Transverse colon (tissue), 4 donors: ENCODE measurements around the gene HUS1B. TPM values are rescaled to one million over a fixed set of nuclear protein-coding genes. Genes with fewer than 3 reads are reported as not detected.
"Not testable (repeated sequence)": the region's sequence is repeated elsewhere in the genome, so short reads cannot be mapped to it uniquely, and the experiment has no call there.

Source experiments
- DNase-seq: peaks from one replicate; pipeline ENCODE4 v3.0.0-alpha.2; 2019
- H3K27ac ChIP-seq, 4 donors: fragments of 200-600 bp; sonication (generic); 2 replicates each; pipeline ENCODE4 v1.5.1; 2016 to 2018; ENCODE audit warnings: inconsistent platforms in 4 of 4
- H3K27me3 ChIP-seq: fragments of 200-600 bp; sonication (generic); 2 replicates; pipeline ENCODE4 v1.5.1; 2017; ENCODE audit warnings: inconsistent platforms
- H3K36me3 ChIP-seq, 4 donors: fragments of 200-600 bp; sonication (generic); 2 replicates each; pipeline ENCODE4 v1.5.1; 2017 to 2019; ENCODE audit warnings: inconsistent platforms in 4 of 4
- H3K4me1 ChIP-seq, 4 donors: fragments of 200-600 bp; sonication (generic); 2 replicates each; pipeline ENCODE4 v1.5.1; 2017 to 2020; ENCODE audit warnings: inconsistent platforms in 4 of 4
- H3K4me3 ChIP-seq, 4 donors: fragments of 200-600 bp; sonication (generic); 1 replicate in 1 of 4; 2 replicates in 3 of 4; pipeline versions ENCODE4 v1.5.1 to v1.6.1; 2017 to 2019; ENCODE audit warnings: inconsistent platforms in 4 of 4
- H3K9me3 ChIP-seq, 2 donors: fragments of 200-600 bp; sonication (generic); 2 replicates each; pipeline ENCODE4 v1.5.1; 2017 to 2019; ENCODE audit warnings: inconsistent platforms in 2 of 2
- EP300 ChIP-seq: sonication (generic); formaldehyde crosslinking; IDR thresholded peaks from one replicate; pipeline ENCODE4 v1.6.1; 2017; ENCODE audit warnings: antibody characterized with exemption, low read depth
- POLR2A ChIP-seq: fragments of 450-650 bp; IDR thresholded peaks from one replicate; pipeline ENCODE4 v1.6.1; 2016; ENCODE audit warnings: antibody characterized with exemption, mild to moderate bottlenecking, moderate library complexity
- POLR2AphosphoS5 ChIP-seq, 3 donors: sonication (generic); formaldehyde crosslinking; IDR thresholded peaks; one replicate each; pipeline ENCODE4 v1.6.1; 2016; ENCODE audit warnings: antibody characterized with exemption in 3 of 3
- whole genome bisulfite sequencing, 2 donors: methylation state at CpG; one replicate each; pipeline ENCODE4 v1.1.5; 2018; ENCODE audit warnings: low coverage in 1 of 2; 5-methylcytosine and 5-hydroxymethylcytosine counted together
- in situ Hi-C, 4 donors: fragments of 200-750 bp; cut with MboI; loops; one replicate each; pipeline versions ENCODE4 v1.15.0 to v1.15.1; 2017; ENCODE audit warnings: low sequenced_read_pairs in 3 of 4, low pct_ligation_motif_present in 1 of 4, low pct_unique_long_range_greater_than_20kb in 1 of 4
- intact Hi-C: fragments of 100-400 bp; cut with DNase I; formaldehyde crosslinking; loops from one replicate; pipeline ENCODE4 v1.15.1; 2023; ENCODE audit warnings: low total_unique reads
- total RNA-seq, 4 donors: library from RNA; depleted of rRNA; stranded (reverse); fragments of >200 nt; gene quantifications; one replicate each; pipeline ENCODE4 v1.1.0, GENCODE V29; 2016
- TF ChIP-seq, protein P1 (sequence below), 5 experiments: fragments of 200-600 bp in 3 of 5; fragments of 450-650 bp in 2 of 5; sonication (generic) in 3 of 5; IDR thresholded peaks; 1 replicate in 2 of 5; 2 replicates in 3 of 5; pipeline ENCODE4 v1.5.1; 2016 to 2017; ENCODE audit warnings: antibody characterized with exemption in 5 of 5, inconsistent platforms in 3 of 5, mild to moderate bottlenecking in 2 of 5, moderate library complexity in 1 of 5

The HUS1B gene
- total RNA-seq, 4 donors from 2014 or later: 0.80 to 7.5 (median 3.7) TPM; not detected in 1

DNA sequence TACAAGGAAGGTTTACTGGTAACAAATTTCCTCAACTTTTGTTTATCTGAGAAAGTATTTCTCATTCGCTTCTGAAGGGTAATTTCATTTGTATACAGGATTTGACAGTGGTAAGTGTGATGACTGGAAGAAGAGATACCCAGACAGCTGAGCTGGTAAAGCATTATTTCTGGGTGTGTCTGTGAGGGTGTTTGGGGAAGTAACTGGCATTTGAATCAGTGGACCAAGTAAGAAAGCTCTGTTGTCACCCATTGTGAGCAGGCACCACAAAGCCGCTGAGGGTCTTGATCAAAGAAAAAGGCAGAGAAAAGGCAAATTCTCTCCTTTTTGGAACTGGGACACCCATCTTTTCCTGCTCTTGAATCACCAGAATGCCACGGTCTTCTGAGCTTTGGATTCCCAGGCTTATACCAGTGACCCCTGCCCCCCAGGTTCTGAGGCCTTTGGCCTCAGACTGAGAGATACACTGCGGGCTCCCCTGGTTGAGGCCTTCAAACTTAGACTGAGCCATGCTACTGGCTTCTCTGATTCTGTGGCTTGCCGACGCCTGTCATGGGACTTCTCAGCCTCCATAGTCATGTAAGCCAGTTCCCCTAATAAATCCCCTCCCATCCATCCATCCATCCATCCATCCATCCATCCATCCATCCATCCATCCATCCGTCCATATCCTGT, 10.5 kb upstream of the HUS1B start:
- 91 to 93% methylated on average over 3 to 7 of the region's 7 CpGs for WGBS, 2 donors
- no peak overlapping the region for H3K27ac ChIP-seq
- no peaks in the 10 kb centered on the region for H3K4me1 ChIP-seq
- no peaks in the 10 kb centered on the region for H3K9me3 ChIP-seq
- no peaks in the 10 kb centered on the region for H3K36me3 ChIP-seq
- H3K27me3 ChIP-seq: no peaks in the 10 kb centered on the region
- intact Hi-C loops (no loop called here), in situ Hi-C loops (no loop called here)
- DNase-seq: no peak
- no peak overlapping the region for H3K4me3 ChIP-seq
- TF ChIP-seq POLR2A (no peak), EP300 (no peak), POLR2AphosphoS5 (IDR thresholded peaks at IDR 0.05) (no peak)
- TF ChIP-seq, protein P1, sequence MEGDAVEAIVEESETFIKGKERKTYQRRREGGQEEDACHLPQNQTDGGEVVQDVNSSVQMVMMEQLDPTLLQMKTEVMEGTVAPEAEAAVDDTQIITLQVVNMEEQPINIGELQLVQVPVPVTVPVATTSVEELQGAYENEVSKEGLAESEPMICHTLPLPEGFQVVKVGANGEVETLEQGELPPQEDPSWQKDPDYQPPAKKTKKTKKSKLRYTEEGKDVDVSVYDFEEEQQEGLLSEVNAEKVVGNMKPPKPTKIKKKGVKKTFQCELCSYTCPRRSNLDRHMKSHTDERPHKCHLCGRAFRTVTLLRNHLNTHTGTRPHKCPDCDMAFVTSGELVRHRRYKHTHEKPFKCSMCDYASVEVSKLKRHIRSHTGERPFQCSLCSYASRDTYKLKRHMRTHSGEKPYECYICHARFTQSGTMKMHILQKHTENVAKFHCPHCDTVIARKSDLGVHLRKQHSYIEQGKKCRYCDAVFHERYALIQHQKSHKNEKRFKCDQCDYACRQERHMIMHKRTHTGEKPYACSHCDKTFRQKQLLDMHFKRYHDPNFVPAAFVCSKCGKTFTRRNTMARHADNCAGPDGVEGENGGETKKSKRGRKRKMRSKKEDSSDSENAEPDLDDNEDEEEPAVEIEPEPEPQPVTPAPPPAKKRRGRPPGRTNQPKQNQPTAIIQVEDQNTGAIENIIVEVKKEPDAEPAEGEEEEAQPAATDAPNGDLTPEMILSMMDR (IDR thresholded peaks at IDR 0.05): no peak

DNA sequence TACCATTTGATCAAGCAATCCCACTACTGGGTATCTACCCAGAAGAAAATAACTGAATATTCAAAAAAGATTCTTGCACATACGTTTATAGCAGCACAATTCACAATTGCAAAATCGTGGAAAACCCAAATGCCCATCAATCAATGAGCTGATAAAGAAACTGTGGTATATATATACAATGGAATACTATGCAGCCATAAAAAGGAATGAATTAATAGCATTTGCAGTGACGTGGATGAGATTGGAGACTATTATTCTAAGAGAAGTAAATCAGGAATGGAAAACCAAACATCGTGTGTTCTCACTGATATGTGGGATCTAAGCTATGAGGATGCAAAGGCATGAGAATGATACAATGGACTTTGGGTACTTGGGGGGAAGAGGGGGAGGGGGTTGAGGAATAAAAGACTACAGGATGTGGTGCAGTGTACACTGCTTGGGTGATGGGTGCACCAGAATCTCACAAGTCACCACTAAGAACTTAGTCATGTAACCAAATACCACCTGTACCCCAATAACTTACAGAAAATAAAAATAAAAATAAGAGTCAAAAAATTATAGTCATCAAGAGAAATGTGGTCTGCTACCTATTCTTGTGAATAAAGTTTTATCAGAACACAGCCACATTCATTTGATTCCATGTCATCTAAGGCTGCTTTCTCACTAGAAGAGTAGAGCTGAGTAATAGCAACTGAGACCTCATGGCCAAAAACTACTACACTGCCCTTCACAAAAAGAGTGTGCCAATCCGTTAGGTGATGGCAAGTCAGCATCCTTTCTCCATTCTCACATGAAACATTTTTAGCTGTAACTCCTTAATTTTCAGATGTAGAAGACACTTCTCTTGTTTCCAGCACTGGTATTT, 8.7 kb upstream of the HUS1B start:
- no peak overlapping the region for H3K27ac ChIP-seq
- no peaks in the 10 kb centered on the region for H3K9me3 ChIP-seq
- in situ Hi-C loops (no loop called here), intact Hi-C loops (no loop called here)
- TF ChIP-seq POLR2A (no peak), EP300 (no peak), POLR2AphosphoS5 (IDR thresholded peaks at IDR 0.05) (no peak)
- TF ChIP-seq, protein P1 (IDR thresholded peaks at IDR 0.05): no peak
- no peaks in the 10 kb centered on the region for H3K36me3 ChIP-seq
- peaks cover 0 to 3% (median 0%) of the 10 kb centered on the region in 4 donors for H3K4me1 ChIP-seq
- H3K4me3 ChIP-seq: no peak overlapping the region
- WGBS, 2 donors: 95% methylated on average over 5 of the region's 5 CpGs
- no peaks in the 10 kb centered on the region for H3K27me3 ChIP-seq
- DNase-seq: no peak

DNA sequence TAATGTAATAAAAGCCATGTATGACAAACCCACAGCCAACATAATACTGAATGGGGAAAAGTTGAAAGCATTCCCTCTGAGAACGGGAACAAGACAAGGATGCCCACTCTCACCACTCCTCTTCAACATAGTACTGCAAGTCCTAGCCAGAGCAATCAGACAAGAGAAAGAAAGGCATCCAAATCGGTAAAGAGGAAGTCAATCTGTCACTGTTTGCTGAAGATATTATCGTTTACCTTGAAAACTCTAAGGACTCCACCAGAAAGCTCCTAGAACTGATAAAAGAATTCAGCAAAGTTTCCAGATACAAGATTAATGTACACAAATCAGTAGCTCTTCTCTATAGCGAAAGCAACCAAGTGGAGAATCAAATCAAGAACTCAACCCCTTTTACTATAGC, 6.9 kb upstream of the HUS1B start:
- H3K36me3 ChIP-seq, intact Hi-C loops, H3K27ac ChIP-seq, in situ Hi-C loops, H3K27me3 ChIP-seq, H3K9me3 ChIP-seq, H3K4me3 ChIP-seq, DNase-seq: not testable (repeated sequence)
- peaks cover 0 to 12% (median 3%) of the 10 kb centered on the region in 4 donors for H3K4me1 ChIP-seq
- WGBS, 2 donors: 68 to 73% methylated on average over 4 of the region's 4 CpGs

DNA sequence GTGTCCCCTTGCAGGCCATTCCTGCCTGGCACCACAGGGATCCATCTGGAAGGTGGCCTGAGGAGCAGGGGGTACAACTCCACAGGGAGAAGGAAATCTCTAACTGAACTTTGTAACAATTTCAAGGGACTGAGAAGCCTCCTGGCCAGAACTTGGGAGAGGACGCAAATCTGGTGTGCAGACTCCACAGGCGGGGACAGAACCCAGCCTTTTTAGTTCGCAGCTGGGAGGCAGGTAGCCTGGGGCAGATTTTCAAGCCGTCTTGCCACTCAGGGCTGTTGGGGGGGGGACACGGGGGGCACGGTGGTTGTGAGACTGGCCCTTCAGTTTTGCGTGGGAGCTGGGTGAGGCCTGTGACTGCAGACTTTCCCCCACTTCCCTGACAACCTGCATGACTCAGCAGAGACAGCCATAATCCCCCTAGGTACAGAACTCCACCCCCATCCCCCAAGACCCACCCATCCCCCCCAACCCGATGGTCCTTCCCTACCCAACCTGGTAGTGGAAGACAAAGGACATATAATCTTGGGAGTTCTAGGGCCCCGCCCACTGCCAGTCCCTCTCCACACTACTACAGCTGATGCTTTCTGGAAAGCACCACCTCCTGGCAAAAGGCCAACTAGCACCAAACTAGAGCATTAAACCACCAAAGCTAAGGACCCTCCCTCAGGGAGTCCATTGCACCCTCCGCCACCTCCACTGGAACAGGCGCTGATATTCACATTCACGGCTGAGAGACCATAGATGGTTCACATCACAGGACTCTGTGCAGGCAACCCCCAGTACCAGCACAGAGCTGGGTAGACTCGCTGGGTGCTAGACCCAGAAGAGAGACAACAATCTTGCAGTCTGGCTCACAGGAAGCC, 3.0 kb upstream of the HUS1B start:
- peaks cover 0 to 12% (median 5%) of the 10 kb centered on the region in 4 donors for H3K4me1 ChIP-seq
- TF ChIP-seq, protein P1 (IDR thresholded peaks at IDR 0.05): no peak
- TF ChIP-seq EP300: no peak
- no peak overlapping the region for H3K4me3 ChIP-seq
- no peak overlapping the region for H3K27ac ChIP-seq
- H3K36me3 ChIP-seq: no peaks in the 10 kb centered on the region
- intact Hi-C loops: no loop called here
- H3K9me3 ChIP-seq: no peaks in the 10 kb centered on the region
- in situ Hi-C loops: no loop called here
- DNase-seq: no peak
- H3K27me3 ChIP-seq: no peaks in the 10 kb centered on the region
- WGBS, 2 donors: 78 to 83% methylated on average over 5 to 13 of the region's 13 CpGs
